ENCODE measurements around the gene IER5L. TPM values are rescaled to one million over a fixed set of nuclear protein-coding genes. Genes with fewer than 3 reads are reported as not detected.
"Not testable (repeated sequence)": the region's sequence is repeated elsewhere in the genome, so short reads cannot be mapped to it uniquely, and the experiment has no call there.

Gene IER5L
- polyA plus RNA-seq, 1 of the 3 experiments (the other 2 are of a cell fraction) = 16.2 TPM

- Histone ChIP-seq H3K4me3 (ENCODE audit: low read depth in 2 of 2, low read length in 1 of 2) (no peak overlapping the region), H3K9me2 (no peaks in the 10 kb centered on the region), H3K4me1 (ENCODE audit: control insufficient read depth in 1 of 2, insufficient read depth in 2 of 2, low read depth in 1 of 2, low read length in 1 of 2) (peaks cover 0 to 14% of the 10 kb centered on the region in 2 experiments; a peak in 3 of 4 replicates), H3K27ac (ENCODE audit: low read depth in 2 of 2, low read length in 1 of 2) (no peak overlapping the region), H3F3A (replicated peaks; ENCODE audit: insufficient read depth) (peaks cover 19% of the 10 kb centered on the region), H3K9me3 (no peaks in the 10 kb centered on the region), H3K79me2 (ENCODE audit: insufficient read depth) (no peaks in the 10 kb centered on the region), H3K27me3 (ENCODE audit: insufficient read depth) (no peaks in the 10 kb centered on the region), H3K36me3 (replicated peaks in 1 of 2; ENCODE audit: control insufficient read depth in 1 of 2, insufficient read depth in 2 of 2, low read length in 1 of 2) (no peaks in the 10 kb centered on the region), H3K4me2 (no peak overlapping the region), H3K9ac (no peak overlapping the region), H4K20me1 (ENCODE audit: insufficient read depth) (no peaks in the 10 kb centered on the region), H2AFZ (ENCODE audit: low read depth) (no peak overlapping the region)
- DNase-seq = no peak
- ChIA-PET POLR2A (no interaction called here), CTCF (interaction anchor here (1.1 to 3.6 kb wide), 3 partner anchors 10 to 24 kb away, joined by 3 to 29 read pairs (median 13); no protein-coding TSS in a partner anchor)
- WGBS (ENCODE audit: low lambda C conversion rate) = 94% methylated on average over 9 of the region's 10 CpGs
- no peak for TF ChIP-seq RFX5 (IDR thresholded peaks at IDR 0.05; ENCODE audit: low read length)
These were observed 14.3 kb downstream of the IER5L start for GRCh38 chr9:129163753-129164152.

DNA sequence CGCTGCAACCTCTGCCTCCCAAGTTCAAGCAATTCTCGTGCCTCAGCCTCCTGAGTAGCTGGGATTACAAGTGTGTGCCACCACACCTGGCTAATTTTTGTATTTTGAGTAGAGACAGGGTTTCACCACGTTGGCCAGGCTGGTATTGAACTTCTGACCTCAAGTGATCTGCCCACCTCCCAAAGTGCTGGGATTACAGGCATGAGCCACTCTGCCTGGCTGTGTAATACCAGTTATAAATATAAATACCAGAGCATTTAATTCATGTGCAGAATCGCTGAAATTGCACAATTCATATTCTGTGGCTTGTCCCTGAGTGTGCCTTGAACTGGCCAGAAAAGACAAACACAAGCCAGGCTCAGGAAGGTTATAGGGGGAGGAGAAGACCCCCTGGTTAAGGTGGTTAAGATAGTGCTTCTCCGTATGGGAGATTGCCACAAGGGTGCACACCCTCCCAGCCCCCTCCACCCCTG, 14.8 kb downstream of the IER5L start:
- H3K27ac ChIP-seq (ENCODE audit: low read depth in 2 of 2, low read length in 1 of 2); H3K4me2 ChIP-seq; H3K9me3 ChIP-seq; H3K27me3 ChIP-seq (ENCODE audit: insufficient read depth); H2AFZ ChIP-seq (ENCODE audit: low read depth); H3K9ac ChIP-seq; H3K79me2 ChIP-seq (ENCODE audit: insufficient read depth); H4K20me1 ChIP-seq (ENCODE audit: insufficient read depth); POLR2A ChIA-PET; H3K36me3 ChIP-seq (replicated peaks in 1 of 2; ENCODE audit: control insufficient read depth in 1 of 2, insufficient read depth in 2 of 2, low read length in 1 of 2); H3K4me3 ChIP-seq (ENCODE audit: low read depth in 2 of 2, low read length in 1 of 2); H3K9me2 ChIP-seq; DNase-seq: not testable (repeated sequence)
- 74% methylated on average over 4 of the region's 5 CpGs for WGBS (ENCODE audit: low lambda C conversion rate)
- H3K4me1 ChIP-seq (ENCODE audit: control insufficient read depth in 1 of 2, insufficient read depth in 2 of 2, low read depth in 1 of 2, low read length in 1 of 2) = peaks cover 0 to 12% of the 10 kb centered on the region in 2 experiments; a peak in 3 of 4 replicates
- CTCF ChIA-PET = interaction anchor here (0.8 to 3.6 kb wide), 6 partner anchors 11 to 23 kb away, joined by 3 to 29 read pairs (median 4); no protein-coding TSS in a partner anchor
- H3F3A ChIP-seq (replicated peaks; ENCODE audit: insufficient read depth) = peaks cover 14% of the 10 kb centered on the region

GRCh38 chr9:129162497-129163197, 15.4 kb downstream of the IER5L start:
- Histone ChIP-seq H3K4me2 (no peak overlapping the region), H2AFZ (ENCODE audit: low read depth) (no peak overlapping the region)
- CTCF ChIA-PET = interaction anchor here (0.8 to 1.2 kb wide), 4 partner anchors 11 to 23 kb away, joined by 3 to 5 read pairs (median 3); no protein-coding TSS in a partner anchor

More at GRCh38 chr9:129162497-129163197, 15.4 kb downstream of the IER5L start:
- H3K4me3 ChIP-seq (ENCODE audit: low read depth in 2 of 2, low read length in 1 of 2) = no peak overlapping the region
- peaks cover 8% of the 10 kb centered on the region for H3F3A ChIP-seq (replicated peaks; ENCODE audit: insufficient read depth)
- WGBS (ENCODE audit: low lambda C conversion rate) = 94% methylated on average over 11 of the region's 11 CpGs
- POLR2A ChIA-PET = no interaction called here
- no peaks in the 10 kb centered on the region for H3K9me3 ChIP-seq
- TF ChIP-seq RFX5 (IDR thresholded peaks at IDR 0.05; ENCODE audit: low read length) = no peak
- TF ChIP-seq, protein P1, sequence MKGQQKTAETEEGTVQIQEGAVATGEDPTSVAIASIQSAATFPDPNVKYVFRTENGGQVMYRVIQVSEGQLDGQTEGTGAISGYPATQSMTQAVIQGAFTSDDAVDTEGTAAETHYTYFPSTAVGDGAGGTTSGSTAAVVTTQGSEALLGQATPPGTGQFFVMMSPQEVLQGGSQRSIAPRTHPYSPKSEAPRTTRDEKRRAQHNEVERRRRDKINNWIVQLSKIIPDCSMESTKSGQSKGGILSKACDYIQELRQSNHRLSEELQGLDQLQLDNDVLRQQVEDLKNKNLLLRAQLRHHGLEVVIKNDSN (IDR thresholded peaks at IDR 0.05; ENCODE audit: borderline replicate concordance, low read depth) = peak; percentile 37; the same call in 1 of the 2 replicates
- H3K9me2 ChIP-seq = no peaks in the 10 kb centered on the region
- no peak overlapping the region for H3K9ac ChIP-seq
- H3K27ac ChIP-seq (ENCODE audit: low read depth in 2 of 2, low read length in 1 of 2) = no peak overlapping the region
- H4K20me1 ChIP-seq (ENCODE audit: insufficient read depth) = no peaks in the 10 kb centered on the region
- peaks cover 0 to 8% of the 10 kb centered on the region in 2 experiments; a peak in 3 of 4 replicates for H3K4me1 ChIP-seq (ENCODE audit: control insufficient read depth in 1 of 2, insufficient read depth in 2 of 2, low read depth in 1 of 2, low read length in 1 of 2)
- H3K79me2 ChIP-seq (ENCODE audit: insufficient read depth) = no peaks in the 10 kb centered on the region
- no peaks in the 10 kb centered on the region for H3K36me3 ChIP-seq (replicated peaks in 1 of 2; ENCODE audit: control insufficient read depth in 1 of 2, insufficient read depth in 2 of 2, low read length in 1 of 2)
- peak; percentile 58 for DNase-seq
- H3K27me3 ChIP-seq (ENCODE audit: insufficient read depth) = no peaks in the 10 kb centered on the region

Data from SK-N-SH (cell line).